GM03348 (cell line): ENCODE data around the gene PARD3B.

Source experiments
- DNase-seq: peaks from one replicate; pipeline ENCODE4 v3.0.0; 2012; ENCODE audit warnings: low spot score

Gene PARD3B

DNA sequence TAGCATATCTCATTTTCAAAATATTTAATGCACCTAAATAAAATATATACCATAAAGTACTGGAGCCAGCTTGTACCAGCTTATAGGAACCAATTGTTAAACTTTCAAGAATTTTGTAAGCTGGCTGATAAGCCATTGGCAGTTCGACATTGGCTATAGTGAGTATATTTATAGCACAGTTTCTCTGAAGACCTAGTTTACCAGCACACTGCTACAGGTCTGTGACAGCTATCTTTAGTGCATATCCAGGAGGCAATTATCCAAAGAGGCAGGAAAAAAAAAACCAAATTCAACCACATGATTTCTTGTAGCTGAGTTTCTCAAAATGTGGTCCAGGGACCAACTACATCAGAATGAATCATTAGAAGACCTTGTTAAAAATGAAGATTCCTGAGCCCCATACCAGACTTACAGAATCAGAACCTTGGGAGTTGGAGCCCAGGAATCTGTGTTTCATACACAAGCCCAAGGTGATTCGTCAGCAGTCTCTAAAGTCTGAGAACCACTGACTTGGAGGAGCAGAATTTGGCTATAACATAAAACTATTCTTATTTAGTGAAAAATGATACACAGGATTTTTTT lies 858.1 kb downstream of the PARD3B start:
- DNase-seq, result peak; percentile 10

DNA sequence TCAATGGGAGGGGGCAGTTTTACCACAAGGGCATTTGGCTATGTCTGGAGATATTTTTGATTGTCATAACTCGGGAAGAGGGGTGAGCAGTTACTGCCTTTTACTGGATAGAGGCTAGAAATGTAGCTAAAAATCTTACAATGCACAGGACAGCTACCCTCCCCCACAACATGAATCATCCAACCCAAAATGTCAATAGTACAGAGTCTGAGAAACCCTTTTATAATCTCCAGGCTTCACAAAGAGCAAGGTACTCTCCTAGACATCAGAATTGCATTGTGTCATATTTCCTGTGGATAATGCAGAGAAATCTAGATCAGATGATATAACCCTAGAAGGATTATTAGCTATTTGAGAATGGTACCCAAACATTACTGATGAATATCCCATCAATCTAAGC lies 859.9 kb downstream of the PARD3B start:
- no peak for DNase-seq

DNA sequence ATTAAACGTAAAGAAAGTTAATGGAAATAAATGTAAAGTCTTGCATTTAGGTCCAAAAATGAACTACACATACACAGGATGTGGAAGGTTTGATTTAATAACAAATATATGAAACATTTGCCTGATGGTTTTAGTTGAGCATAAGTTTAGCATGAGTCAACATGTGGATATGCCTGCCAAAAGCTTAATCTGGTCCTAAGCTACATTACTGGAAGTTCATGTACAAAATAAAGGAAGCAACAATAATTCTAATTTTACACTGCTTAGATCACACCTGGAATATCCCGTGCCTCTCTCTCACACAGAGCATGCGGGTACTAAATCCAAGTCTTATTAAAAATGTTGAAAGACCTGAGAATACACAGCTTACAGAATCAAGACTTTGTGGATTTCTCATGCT lies 860.5 kb downstream of the PARD3B start:
- DNase-seq, result peak; percentile 60

DNA sequence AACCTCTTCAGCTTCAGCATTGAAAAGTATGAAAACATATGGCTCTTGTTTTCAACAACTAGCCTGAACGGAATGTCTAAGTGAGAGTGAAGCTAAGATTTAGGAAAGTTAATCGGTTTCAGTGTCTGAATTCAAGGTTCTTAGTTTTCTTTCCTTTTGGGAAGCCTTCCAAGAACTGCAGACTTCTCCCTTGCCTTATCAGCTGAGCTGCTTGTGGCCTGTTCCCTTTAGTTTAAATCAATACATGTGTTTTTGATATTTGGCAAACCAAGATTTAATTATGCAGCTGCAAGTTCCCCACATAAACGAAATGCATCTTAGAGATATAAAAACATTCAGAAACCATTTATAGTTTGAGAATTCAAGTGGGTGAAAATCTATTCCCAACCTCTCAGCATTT lies 862.7 kb downstream of the PARD3B start:
- peak; percentile 54 for DNase-seq

DNA sequence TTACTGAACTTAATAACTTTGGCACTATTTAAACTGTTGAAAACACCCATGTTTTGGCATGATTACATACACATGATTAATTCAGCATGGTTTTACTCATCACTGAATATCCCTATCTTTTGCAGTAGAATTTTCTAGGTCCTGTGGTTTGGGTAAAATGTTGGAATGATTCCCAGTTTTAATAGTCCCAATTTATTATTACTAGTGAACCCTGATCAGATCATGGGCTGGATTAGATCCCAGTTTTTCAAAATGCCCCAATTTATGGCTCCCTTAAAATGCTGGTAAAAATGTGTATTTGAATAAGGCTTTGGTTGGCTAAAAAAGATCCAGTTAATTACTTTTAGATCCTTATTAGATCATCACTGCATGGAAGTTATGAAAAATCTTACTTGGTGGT lies 863.4 kb downstream of the PARD3B start:
- DNase-seq, result peak; percentile 31

DNA sequence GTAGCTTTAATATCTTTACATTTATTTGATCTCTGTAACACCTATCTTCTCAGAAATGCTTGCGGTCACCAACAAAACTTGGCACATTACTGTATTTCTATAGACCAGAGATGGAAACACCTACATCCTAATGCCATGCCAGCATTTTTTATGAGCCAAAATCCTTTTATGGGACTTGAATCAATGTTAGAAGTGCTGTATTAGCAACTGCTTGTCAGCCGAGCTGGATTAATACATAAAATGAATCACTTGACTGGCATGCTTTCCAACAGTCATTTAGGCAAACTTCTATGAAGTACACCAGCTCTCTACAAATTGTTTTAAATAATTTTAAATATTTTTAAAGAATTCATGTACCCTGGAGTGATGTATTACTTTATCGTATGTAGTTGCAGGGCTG lies 864.1 kb downstream of the PARD3B start:
- no peak for DNase-seq

DNA sequence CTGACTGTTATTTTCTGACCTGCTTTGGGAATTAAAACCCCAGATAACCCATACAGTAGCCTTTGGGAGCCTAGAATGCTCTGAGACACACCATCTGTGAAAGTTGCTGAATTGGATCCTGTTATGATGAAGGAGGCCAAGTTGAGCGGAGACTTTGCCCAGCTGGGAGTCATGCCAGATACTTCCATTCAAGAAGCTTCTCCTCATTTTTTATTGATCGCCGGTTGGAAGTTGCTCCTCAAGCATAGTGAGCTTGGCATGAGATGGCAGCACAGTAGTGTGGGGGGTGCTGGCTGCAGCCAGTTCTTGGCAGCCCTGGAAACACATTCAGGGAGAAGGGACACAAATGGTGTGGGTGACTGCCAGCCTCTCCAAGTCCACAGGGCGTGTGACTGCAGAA lies 866.3 kb downstream of the PARD3B start:
- no peak for DNase-seq

DNA sequence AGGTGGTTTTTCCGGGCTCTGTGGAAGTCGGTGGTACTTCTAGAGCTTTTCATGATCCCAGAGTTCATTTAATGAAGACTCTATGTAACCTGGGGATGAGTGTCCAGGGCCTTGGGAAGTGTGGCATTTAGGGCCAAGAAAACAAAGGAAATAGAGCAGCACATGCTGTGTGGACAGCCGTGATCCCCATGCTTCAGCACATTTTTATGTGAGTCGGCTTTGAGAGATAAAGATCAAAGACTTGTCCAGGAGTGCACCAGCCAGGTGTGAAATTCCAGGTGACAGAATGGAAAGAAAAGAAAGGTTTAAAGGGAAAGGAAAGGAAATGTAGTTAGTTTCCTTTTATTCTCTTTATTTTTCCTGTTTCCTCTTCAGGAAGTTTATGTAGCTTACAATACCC lies 879.1 kb downstream of the PARD3B start:
- no peak for DNase-seq

DNA sequence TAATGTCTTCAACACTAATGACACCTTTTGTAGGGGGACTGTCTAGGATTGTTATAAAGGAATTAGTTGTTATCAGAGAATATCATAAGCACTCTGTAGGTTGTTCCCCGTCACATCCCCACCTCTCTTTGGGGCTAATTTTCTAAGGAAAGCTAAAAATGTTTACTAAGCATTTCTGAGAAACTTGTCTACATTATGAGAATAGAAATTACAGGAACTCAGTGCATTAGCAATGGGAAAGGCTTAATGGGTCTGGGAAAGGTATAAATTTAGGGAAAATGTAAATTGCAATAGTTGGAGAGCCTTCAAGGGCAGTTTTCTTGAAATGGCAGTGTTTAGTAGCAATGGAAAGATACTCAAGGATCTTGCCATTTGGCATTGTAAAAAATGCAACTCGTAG lies 879.8 kb downstream of the PARD3B start:
- DNase-seq, result no peak

DNA sequence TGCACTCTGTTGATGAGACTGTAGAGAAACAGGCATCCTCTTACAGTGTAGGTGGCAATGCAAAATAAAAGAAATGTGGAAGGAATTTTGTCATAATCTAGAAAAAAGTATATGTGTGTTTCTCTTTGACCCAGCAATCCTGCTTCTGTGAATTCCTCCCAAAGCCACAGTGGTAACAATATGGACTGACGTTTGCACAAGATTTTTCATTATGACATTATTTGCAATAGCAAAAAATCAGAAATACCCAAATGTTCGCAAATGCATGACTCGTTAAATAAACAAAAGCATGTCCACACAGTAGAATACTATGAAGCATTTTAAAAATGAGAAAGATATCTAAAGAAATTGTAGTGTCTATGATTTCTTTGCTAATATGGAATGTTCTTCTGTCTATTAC lies 881.8 kb downstream of the PARD3B start:
- no peak for DNase-seq

DNA sequence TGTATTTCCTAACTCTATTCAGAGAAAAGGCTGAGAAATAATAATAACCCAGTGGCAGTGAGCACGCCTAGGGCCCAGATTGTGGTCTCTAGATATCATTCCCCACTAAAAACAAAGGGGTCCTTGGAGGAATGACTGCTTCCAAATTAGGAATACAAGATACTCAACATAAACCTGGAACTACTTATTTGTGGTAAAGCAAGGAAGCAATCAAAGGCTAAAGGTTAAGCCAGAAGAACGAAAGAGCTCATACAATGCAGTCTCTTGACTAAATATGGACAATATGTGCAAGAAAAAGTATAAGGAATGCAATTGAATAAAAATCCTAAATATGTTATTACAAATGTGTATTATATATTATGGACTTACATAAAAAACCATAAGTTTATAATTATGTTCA lies 883.5 kb downstream of the PARD3B start:
- DNase-seq, result no peak

DNA sequence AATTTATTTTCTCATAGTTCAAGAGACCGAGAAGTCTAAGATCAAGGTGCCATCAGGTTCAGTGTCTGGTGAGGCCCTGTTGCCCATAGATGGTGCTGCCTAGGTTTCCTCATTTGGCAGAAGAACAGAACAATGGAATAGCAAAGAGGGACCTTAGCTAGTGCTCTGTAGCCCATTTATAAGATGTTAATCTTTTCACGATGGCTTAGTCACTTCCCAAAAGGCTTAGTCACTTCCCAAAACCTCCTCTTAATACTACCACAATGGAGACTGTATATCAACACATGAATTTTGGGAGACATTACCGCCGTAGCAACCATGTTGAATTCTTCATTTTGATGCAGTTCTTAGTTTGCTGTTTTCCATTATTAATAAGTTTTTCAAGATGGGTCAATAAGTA lies 890.7 kb downstream of the PARD3B start:
- DNase-seq, result no peak

DNA sequence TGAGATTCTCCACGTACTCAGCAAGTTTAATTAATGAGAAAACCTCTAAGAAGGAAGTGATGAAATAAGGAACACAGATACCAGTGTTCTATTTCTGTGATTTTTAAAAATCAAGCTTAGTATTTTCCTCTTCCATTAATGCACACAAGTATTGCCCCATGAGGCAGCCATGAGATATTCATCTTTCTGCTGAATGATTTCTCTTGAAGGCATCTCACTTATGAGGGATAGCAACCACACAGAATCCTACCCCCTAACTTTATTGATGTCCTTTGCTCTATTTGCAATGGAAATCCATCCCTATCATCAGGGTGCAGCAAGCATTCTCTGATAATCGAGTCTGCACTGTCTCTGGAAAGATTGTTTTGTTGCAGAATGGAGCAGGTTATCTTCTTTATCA lies 893.0 kb downstream of the PARD3B start:
- DNase-seq, result no peak

DNA sequence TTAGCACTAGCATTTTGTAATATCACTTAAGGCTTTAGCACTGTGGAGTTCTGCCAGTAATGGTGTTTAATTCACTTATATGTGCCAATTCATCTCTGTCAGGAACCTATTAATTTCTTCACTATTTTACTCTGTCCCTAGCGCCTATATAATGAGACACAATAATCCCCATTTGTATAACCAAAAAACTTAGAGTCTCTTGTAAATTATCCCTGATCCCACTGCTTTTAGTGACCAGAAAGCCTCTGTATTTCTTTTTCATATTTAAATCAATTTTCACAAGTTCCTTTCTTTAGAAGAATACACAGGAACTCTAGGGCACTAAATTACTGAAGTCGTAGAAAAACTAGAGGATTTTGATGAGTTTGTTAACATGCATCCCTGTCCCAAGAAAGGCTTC lies 894.3 kb downstream of the PARD3B start:
- no peak for DNase-seq

DNA sequence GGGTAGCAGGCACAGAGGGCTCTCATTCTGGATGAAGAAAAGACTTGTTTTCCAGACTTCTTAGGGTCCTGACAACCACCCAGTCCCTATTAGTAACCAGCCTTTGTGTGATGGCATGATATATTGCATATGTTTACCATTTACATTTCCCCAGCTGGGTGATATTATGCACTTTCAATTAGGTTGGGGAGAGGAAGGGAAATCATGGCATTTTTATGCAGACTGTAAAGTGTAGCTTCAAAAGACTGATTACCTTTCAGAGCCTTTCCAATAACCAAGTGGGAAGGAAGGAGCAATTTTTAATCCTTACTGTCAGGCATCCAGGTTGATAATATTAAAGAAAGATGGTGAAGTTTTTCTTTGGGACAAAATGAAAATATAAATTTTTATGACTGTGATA lies 896.2 kb downstream of the PARD3B start:
- DNase-seq, result no peak

DNA sequence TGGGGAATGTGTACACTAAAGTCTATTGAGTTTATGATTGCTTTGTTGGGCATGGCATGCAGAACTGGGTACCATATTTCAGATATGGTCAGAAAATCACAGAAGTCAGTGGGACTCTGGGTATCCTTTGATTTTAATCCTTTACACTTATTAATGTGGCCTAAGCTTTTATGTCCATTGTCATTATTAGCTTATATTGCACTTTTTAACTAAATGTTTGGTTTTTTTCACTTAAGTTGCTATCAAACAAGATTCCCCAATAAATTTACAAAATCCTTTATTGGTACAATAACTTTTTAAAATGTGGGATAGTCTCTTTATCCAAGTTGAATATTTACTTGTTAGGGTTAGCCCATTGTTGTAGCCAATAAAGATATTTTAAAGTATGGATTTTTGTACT lies 902.9 kb downstream of the PARD3B start:
- DNase-seq, result no peak

DNA sequence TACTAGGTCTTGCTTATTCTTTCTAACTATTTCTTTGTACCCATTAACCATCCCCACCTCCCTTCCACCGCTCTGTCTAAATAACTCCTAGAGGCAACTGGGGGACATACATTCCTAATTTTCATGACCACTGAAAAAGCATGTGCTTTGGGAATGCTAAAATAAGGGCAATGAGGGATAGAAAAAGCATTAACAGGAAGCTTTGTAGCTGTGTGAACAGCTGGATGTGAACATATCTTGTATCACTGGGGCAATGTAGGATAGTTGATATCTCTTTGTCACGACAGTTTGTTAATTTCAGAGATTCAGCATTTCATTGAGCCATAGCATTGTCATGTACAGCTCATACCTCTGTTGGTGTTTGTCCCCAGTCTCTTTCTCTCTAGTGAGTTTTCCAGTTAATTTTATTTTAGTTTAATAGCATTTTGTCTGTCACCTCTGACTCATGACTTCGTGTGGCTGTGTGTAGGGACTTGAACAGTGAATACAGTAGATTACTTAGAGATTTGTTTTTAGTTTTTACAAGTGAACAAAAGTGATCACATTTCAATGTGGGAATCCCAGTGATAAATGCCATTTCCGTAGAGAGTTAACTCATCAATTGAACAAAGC lies 906.7 kb downstream of the PARD3B start:
- no peak for DNase-seq

DNA sequence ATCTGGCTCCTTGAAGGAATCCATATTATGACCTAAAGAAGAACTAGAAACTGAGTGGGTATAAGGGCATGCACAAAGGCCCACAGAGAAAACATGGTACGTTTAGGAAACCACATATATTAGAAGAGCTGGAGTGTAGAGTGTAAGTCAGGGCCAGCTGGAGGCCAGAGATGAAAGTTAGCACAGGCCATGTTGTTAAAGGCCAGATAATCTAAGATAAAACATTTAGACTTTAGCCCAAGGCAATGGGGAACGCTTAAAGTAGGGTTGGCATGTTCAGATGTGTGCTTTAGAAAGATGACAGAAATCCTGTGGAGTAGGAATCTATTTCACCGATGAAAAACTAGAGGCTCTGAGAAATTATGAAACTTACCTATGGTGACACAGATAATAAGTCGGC lies 907.9 kb downstream of the PARD3B start:
- DNase-seq, result no peak

DNA sequence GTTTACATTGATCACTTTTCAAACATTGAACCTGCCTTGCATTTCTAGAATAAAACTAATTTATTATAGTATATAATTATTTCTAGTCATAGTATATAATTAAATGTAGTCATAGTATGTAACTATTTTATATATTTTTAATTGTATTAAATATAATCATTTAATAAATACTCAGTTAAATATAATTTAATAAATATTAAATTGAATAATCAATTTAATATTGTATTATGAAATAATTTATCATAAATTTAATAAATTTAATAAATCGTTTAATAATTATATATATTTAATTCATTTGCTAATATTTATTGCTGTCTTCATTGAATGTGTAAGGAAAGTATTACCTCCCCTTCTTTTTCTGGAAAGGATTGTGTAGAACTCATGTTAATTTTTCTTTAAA lies 911.4 kb downstream of the PARD3B start:
- no peak for DNase-seq

DNA sequence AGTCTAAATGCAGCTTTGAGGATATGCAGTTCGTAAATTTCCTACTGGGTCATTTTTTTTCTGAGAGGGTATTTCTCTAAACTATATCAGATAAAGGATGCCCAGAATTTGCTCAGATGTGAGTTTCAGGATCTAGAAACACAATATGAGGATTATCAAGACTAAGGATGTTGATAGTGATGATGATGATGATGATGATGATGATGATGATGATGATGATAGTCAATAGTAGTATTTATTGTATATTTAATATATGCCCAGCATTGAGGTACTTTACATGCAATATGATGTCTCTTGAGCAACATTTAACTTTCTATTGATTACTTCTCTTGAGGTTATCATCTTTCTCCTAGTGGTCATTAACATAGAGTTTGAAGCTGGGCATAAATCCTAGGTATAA lies 914.9 kb downstream of the PARD3B start:
- no peak for DNase-seq

DNA sequence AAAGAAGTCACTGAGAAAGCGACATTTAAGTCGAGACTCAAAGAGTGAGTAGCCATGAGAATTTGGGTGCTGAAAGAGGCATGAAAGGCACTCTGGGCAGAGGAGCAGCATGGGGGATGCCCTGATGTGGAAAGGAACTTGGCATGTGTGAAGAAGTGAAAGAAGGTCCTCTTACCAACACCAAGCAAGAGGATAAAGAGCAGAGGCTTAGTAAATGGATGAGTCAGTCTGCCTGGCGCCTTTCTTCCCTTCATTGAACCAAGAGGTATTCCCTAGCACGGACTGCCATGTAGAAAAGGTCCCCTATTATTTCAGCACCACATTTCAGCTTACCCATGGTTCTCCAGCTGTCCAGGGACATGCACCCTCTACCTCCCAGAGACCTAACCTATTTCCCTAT lies 915.9 kb downstream of the PARD3B start:
- DNase-seq, result no peak

DNA sequence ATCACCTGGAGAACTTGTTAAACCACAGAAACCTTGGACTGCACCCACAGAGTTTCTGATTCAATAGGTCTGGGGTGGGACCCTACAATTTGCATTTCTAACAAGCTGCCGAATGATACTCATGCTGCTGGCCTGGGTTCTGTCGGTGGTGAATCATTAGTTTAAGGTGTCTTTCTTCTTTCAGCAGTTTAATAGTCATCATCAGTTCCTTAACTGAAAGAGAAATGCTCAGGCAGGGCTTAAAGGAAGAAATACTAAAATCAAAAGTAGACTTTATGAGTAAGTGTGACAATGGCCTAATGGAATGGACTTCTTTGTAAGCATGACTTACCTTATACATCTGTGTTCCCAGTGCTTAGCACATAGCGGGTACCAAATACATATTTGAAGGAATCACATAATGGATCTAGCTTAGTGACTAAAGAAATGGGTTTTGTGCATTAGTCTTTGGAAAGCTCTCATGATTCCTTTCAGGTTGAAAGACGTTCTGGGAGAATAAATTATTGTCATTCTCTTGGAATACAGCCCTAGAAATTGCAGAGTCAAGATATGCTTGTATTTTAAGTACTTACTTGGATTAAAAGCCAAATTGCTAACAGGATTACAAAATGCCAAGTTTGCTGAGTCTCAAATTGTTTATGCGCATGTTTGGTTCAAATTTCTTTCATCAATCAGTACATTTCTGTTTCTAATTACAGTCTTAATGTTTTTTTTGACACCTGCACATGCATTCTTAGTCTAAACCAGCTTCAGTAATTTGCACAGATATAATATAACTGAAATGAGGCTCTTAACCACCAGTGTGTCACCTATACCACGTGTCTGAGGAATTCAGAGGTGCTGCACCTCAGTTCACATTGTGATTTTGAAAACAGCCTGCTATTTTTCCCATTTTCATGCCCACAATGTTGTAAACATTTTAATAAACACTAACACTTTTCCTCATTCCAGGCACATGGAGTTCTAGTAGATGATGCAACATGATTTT lies 916.7 kb downstream of the PARD3B start:
- DNase-seq, result no peak

DNA sequence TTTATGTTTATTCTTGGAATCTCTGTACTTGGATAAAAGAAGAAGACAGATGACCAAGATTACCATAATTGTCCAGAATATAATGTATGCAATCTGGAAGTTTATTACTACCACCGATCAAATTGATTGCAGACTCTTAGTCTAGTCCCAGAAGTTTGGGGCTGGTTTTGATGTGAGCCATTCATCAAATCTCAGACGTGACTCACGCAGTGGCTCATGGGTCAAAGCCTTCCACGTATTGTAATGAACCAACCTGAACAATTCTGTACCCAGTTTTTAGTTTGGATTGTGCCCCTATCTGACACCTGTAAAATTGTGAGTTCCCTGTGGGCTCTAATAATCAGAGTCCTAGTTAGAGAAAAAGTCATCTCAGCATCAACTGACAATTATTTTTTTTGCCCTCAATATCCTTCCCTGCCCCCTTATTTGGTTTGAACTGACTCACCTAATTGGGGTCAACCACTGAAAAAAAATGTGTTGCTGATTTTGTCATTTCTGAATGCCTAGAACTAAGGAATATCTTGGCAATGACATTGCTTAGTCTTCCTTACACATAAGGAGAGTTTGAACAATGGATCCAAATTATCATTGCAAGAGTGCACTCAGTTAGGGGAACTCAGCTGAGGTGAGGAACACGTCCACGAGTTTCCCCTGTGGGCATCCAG lies 917.5 kb downstream of the PARD3B start:
- no peak for DNase-seq
